HepG2 (cell line): Measurements from ENCODE around the gene PATL2. TPM values are rescaled to one million over a fixed set of nuclear protein-coding genes. Genes with fewer than 3 reads are reported as not detected.
A peak's percentile ranks its signal among the peaks of the same experiment; 100 is the strongest.

Experiments
- ARNT2 ChIP-seq: sonication (generic); formaldehyde crosslinking; IDR thresholded peaks from 2 replicates; pipeline ENCODE4 v1.8.0; 2022; ENCODE audit warnings: mild to moderate bottlenecking, low read depth, missing genetic modification reagents, moderate library complexity
- EED ChIP-seq: sonication (generic); formaldehyde crosslinking; IDR thresholded peaks from 2 replicates; pipeline ENCODE4 v1.5.0; 2020; ENCODE audit warnings: mild to moderate bottlenecking, missing genetic modification reagents
- HMGA1 ChIP-seq: sonication (generic); formaldehyde crosslinking; conservative IDR thresholded peaks from 2 replicates; pipeline ENCODE4 v1.4.0; 2020; ENCODE audit warnings: missing genetic modification reagents
- HNRNPLL ChIP-seq: fragments of 200-400 bp; formaldehyde crosslinking; IDR thresholded peaks from 2 replicates; pipeline ENCODE4 v1.6.1; 2017; ENCODE audit warnings: mild to moderate bottlenecking, low read depth, low read length; ENCODE audit not compliant: poor library complexity, severe bottlenecking
- IKZF4 ChIP-seq: sonication (generic); formaldehyde crosslinking; IDR thresholded peaks from 2 replicates; pipeline ENCODE4 v1.5.1; 2020; ENCODE audit warnings: borderline replicate concordance, mild to moderate bottlenecking, low read depth, missing genetic modification reagents; ENCODE audit errors: not compliant biosample characterization
- KDM5B ChIP-seq: sonication (generic); formaldehyde crosslinking; IDR thresholded peaks from 2 replicates; pipeline ENCODE4 v1.4.0; 2020; ENCODE audit warnings: missing genetic modification reagents, mild to moderate bottlenecking, borderline replicate concordance
- MAX ChIP-seq: IDR thresholded peaks from 2 replicates; pipeline ENCODE4 v1.6.1; 2012; ENCODE audit warnings: inconsistent platforms
- MXD4 ChIP-seq: IDR thresholded peaks from 2 replicates; pipeline ENCODE4 v1.6.1; 2016; ENCODE audit warnings: mild to moderate bottlenecking, missing biosample characterization, missing genetic modification reagents
- SMAD1 ChIP-seq: sonication (generic); formaldehyde crosslinking; IDR thresholded peaks from 2 replicates; pipeline ENCODE4 v1.4.0; 2020; ENCODE audit warnings: missing genetic modification reagents, low read depth, mild to moderate bottlenecking, borderline replicate concordance
- TOPORS ChIP-seq: sonication (generic); formaldehyde crosslinking; IDR thresholded peaks from 2 replicates; pipeline ENCODE4 v1.8.0; 2023; ENCODE audit warnings: mild to moderate bottlenecking, missing genetic modification reagents
- ZBTB2 ChIP-seq: sonication (generic); formaldehyde crosslinking; IDR thresholded peaks from 2 replicates; pipeline ENCODE4 v1.8.0; 2022; ENCODE audit warnings: low read depth, missing genetic modification reagents
- ZNF33A ChIP-seq: sonication (generic); formaldehyde crosslinking; IDR thresholded peaks from 2 replicates; pipeline ENCODE4 v1.5.1; 2020; ENCODE audit warnings: missing genetic modification reagents, mild to moderate bottlenecking, moderate library complexity, borderline replicate concordance
- ZNF563 ChIP-seq: sonication (generic); formaldehyde crosslinking; IDR thresholded peaks from 2 replicates; pipeline ENCODE4 v1.8.0; 2022; ENCODE audit warnings: mild to moderate bottlenecking, moderate library complexity, missing genetic modification reagents
- ZNF607 ChIP-seq: sonication (generic); formaldehyde crosslinking; IDR thresholded peaks from 2 replicates; pipeline ENCODE4 v1.5.1; 2020; ENCODE audit warnings: missing genetic modification reagents, mild to moderate bottlenecking, borderline replicate concordance
- ZNF670 ChIP-seq: sonication (generic); formaldehyde crosslinking; IDR thresholded peaks from 2 replicates; pipeline ENCODE4 v1.8.0; 2022; ENCODE audit warnings: mild to moderate bottlenecking, missing genetic modification reagents, borderline replicate concordance
- ZNF710 ChIP-seq: sonication (generic); formaldehyde crosslinking; IDR thresholded peaks from 2 replicates; pipeline ENCODE4 v1.5.0; 2020; ENCODE audit warnings: mild to moderate bottlenecking, missing genetic modification reagents, borderline replicate concordance
- ZNF766 ChIP-seq: sonication (generic); formaldehyde crosslinking; IDR thresholded peaks from 2 replicates; pipeline ENCODE4 v1.5.0; 2020; ENCODE audit warnings: missing genetic modification reagents, borderline replicate concordance
- ZNF83 ChIP-seq: sonication (generic); formaldehyde crosslinking; IDR thresholded peaks from 2 replicates; pipeline ENCODE4 v1.4.0; 2020; ENCODE audit warnings: missing genetic modification reagents, mild to moderate bottlenecking, borderline replicate concordance
- ZSCAN31 ChIP-seq: sonication (generic); formaldehyde crosslinking; IDR thresholded peaks from 2 replicates; pipeline ENCODE4 v1.5.0; 2020; ENCODE audit warnings: low read depth, mild to moderate bottlenecking, missing genetic modification reagents
- polyA plus RNA-seq, 8 experiments: library from polyadenylated mRNA; depleted of rRNA in 3 of 8; stranded (reverse) in 7 of 8; unstranded in 1 of 8; fragments of >200 nt; fragmentation: Illumina TruSeq in 4 of 8; extraction: Trizol in 4 of 8; gene quantifications; 2 replicates each; pipeline versions ENCODE4 v1.2.1 to v1.2.3, GENCODE V29; 2011 to 2016; ENCODE audit warnings: low read depth in 4 of 8, missing spikeins in 1 of 8, mixed read lengths in 1 of 8; ENCODE audit not compliant: insufficient read depth in 1 of 8
- total RNA-seq, 5 experiments: library from RNA; depleted of rRNA; stranded (reverse); fragments of >200 nt; fragmentation: Illumina TruSeq; extraction: Trizol; gene quantifications; 2 replicates each; pipeline ENCODE4 v1.2.3, GENCODE V29; 2016; ENCODE audit warnings: low read depth in 1 of 5
- TF ChIP-seq, protein P1 (sequence below): sonication (generic); formaldehyde crosslinking; IDR thresholded peaks from 2 replicates; pipeline ENCODE4 v1.8.1; 2023; ENCODE audit warnings: mild to moderate bottlenecking, missing genetic modification reagents
- TF ChIP-seq, protein P2 (sequence below): sonication (generic); formaldehyde crosslinking; IDR thresholded peaks from 2 replicates; pipeline ENCODE4 v1.4.0; 2020; ENCODE audit warnings: mild to moderate bottlenecking, low read depth, missing genetic modification reagents

The PATL2 gene
- total and polyA plus RNA-seq, 2 of the 13 experiments (the other 11 are each of a cell fraction or from before 2014, with no cell fraction given): 0.15 to 0.53 TPM

DNA sequence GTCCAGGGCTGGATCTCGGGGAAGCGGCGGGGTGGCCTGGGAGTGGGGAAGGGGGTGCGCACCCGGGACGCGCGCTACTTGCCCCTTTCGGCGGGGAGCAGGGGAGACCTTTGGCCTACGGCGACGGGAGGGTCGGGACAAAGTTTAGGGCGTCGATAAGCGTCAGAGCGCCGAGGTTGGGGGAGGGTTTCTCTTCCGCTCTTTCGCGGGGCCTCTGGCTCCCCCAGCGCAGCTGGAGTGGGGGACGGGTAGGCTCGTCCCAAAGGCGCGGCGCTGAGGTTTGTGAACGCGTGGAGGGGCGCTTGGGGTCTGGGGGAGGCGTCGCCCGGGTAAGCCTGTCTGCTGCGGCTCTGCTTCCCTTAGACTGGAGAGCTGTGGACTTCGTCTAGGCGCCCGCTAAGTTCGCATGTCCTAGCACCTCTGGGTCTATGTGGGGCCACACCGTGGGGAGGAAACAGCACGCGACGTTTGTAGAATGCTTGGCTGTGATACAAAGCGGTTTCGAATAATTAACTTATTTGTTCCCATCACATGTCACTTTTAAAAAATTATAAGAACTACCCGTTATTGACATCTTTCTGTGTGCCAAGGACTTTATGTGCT lies 721 bp upstream of the PATL2 start (continued):
- 0 out of 2 replicates have a peak, but pooled peaks have one; percentile 10 for TF ChIP-seq SMAD1 (CRISPR knock-in tag)
- TF ChIP-seq ZNF83 (CRISPR knock-in tag): no peak
- TF ChIP-seq HMGA1: no peak
- TF ChIP-seq ZBTB2 (CRISPR knock-in tag): no peak
- TF ChIP-seq, protein P1, sequence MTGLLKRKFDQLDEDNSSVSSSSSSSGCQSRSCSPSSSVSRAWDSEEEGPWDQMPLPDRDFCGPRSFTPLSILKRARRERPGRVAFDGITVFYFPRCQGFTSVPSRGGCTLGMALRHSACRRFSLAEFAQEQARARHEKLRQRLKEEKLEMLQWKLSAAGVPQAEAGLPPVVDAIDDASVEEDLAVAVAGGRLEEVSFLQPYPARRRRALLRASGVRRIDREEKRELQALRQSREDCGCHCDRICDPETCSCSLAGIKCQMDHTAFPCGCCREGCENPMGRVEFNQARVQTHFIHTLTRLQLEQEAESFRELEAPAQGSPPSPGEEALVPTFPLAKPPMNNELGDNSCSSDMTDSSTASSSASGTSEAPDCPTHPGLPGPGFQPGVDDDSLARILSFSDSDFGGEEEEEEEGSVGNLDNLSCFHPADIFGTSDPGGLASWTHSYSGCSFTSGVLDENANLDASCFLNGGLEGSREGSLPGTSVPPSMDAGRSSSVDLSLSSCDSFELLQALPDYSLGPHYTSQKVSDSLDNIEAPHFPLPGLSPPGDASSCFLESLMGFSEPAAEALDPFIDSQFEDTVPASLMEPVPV (CRISPR knock-in tag): peak; percentile 71; the same call in 1 of the 2 replicates
- TF ChIP-seq ZNF710: peak; percentile 18; the same call in 1 of the 2 replicates
- TF ChIP-seq, protein P2, sequence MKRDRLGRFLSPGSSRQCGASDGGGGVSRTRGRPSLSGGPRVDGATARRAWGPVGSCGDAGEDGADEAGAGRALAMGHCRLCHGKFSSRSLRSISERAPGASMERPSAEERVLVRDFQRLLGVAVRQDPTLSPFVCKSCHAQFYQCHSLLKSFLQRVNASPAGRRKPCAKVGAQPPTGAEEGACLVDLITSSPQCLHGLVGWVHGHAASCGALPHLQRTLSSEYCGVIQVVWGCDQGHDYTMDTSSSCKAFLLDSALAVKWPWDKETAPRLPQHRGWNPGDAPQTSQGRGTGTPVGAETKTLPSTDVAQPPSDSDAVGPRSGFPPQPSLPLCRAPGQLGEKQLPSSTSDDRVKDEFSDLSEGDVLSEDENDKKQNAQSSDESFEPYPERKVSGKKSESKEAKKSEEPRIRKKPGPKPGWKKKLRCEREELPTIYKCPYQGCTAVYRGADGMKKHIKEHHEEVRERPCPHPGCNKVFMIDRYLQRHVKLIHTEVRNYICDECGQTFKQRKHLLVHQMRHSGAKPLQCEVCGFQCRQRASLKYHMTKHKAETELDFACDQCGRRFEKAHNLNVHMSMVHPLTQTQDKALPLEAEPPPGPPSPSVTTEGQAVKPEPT (CRISPR knock-in tag): no peak
- TF ChIP-seq HNRNPLL: peak; percentile 74
- no peak for TF ChIP-seq ZNF766 (CRISPR knock-in tag)
- peak; percentile 76 for TF ChIP-seq ZNF670 (CRISPR knock-in tag)
- TF ChIP-seq ZNF563 (CRISPR knock-in tag): 0 out of 2 replicates have a peak, but pooled peaks have one; percentile 12
- 0 out of 2 replicates have a peak, but pooled peaks have one; percentile 63 for TF ChIP-seq ZSCAN31 (CRISPR knock-in tag)
- TF ChIP-seq MXD4 (CRISPR knock-in tag): no peak
- no peak for TF ChIP-seq ZNF607 (CRISPR knock-in tag)
- peak; percentile 18; the same call in 1 of the 2 replicates for TF ChIP-seq MAX
- peak; percentile 21; the same call in 1 of the 2 replicates for TF ChIP-seq ARNT2 (CRISPR knock-in tag)
- TF ChIP-seq KDM5B (CRISPR knock-in tag): peak; percentile 60; the same call in 1 of the 2 replicates
- TF ChIP-seq EED: peak; percentile 64; the same call in 1 of the 2 replicates
- peak; percentile 36; the same call in 1 of the 2 replicates for TF ChIP-seq TOPORS (CRISPR knock-in tag)
- no peak for TF ChIP-seq IKZF4
- TF ChIP-seq ZNF33A: no peak
